Muscle layer of duodenum (tissue), 2 donors: ENCODE data around the gene SLCO4A1.
"Not testable (repeated sequence)": the region's sequence is repeated elsewhere in the genome, so short reads cannot be mapped to it uniquely, and the experiment has no call there.

Experiments used
- H3K27ac ChIP-seq: one replicate; pipeline ENCODE4 v1.7.0; 2013; ENCODE audit warnings: mild to moderate bottlenecking, low read length
- H3K27me3 ChIP-seq: one replicate; pipeline ENCODE4 v1.7.0; 2013; ENCODE audit warnings: low read depth, mild to moderate bottlenecking, control low read depth, low read length
- H3K36me3 ChIP-seq, 2 donors: one replicate each; pipeline ENCODE4 v1.7.0; 2013; ENCODE audit warnings: low read length in 2 of 2, control low read depth in 1 of 2, mild to moderate bottlenecking in 1 of 2; ENCODE audit not compliant: insufficient read depth in 2 of 2, control insufficient read depth in 1 of 2
- H3K4me1 ChIP-seq, 2 donors: one replicate each; pipeline ENCODE4 v1.7.0; 2013; ENCODE audit warnings: low read length in 2 of 2, mild to moderate bottlenecking in 2 of 2, control low read depth in 1 of 2, moderate library complexity in 1 of 2; ENCODE audit not compliant: insufficient read depth in 2 of 2, control insufficient read depth in 1 of 2
- H3K4me3 ChIP-seq, 2 donors: one replicate each; pipeline ENCODE4 v1.7.0; 2013; ENCODE audit warnings: low read length in 2 of 2, low read depth in 1 of 2, mild to moderate bottlenecking in 1 of 2
- H3K9me3 ChIP-seq, 2 donors: one replicate each; pipeline ENCODE4 v1.7.0; 2013; ENCODE audit warnings: low read length in 2 of 2, control low read depth in 1 of 2, mild to moderate bottlenecking in 1 of 2; ENCODE audit not compliant: control insufficient read depth in 1 of 2
- donor health status: healthy.

SLCO4A1 gene

DNA sequence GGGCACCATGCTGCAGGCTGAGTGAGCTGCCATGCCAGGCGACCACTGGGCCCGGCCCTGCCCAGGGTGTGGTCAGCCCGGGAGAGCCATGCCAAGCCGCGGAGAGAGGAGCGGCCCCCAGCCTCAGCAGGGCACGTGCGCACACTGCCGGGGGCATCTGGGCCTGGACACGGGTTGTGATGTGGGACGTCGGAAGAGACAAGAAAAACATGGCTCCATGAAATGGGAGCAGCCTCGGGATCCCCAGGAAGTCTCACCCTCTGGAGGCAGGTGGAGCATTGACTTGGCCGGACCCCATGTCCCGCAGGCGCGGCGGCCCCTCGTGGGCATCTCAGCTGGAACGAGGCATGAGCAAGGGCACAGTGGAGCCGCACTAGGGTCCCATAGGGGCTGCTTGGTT lies 16.8 kb upstream of the SLCO4A1 start:
- no peak overlapping the region for H3K4me3 ChIP-seq
- no peaks in the 10 kb centered on the region for H3K36me3 ChIP-seq
- H3K27me3 ChIP-seq = no peaks in the 10 kb centered on the region
- H3K9me3 ChIP-seq = no peaks in the 10 kb centered on the region
- H3K4me1 ChIP-seq = peaks cover 17% of the 10 kb centered on the region in 2 donors
- H3K27ac ChIP-seq = no peak overlapping the region

- H3K27me3 ChIP-seq = no peaks in the 10 kb centered on the region
- no peak overlapping the region for H3K27ac ChIP-seq
- peaks cover 17% of the 10 kb centered on the region in 2 donors for H3K4me1 ChIP-seq
- no peak overlapping the region for H3K4me3 ChIP-seq
- no peaks in the 10 kb centered on the region for H3K36me3 ChIP-seq
- no peaks in the 10 kb centered on the region for H3K9me3 ChIP-seq
Observed at GRCh38 chr20:62625921-62626547, 16.3 kb upstream of the SLCO4A1 start.

DNA sequence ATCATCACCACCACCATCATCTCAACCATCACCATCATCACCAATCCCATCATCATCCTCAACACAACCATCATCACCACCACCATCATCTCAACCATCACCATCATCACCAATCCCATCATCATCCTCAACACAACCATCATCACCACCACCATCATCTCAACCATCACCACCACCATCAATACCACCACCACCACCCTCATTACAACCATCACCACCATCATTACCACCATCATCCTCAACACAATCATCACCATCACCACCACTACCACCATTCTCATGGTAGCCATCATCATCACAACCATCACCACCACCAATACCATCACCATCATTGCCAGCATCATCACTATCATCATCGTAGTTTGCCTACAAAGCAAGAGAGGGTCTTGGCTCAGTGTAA lies 14.9 kb upstream of the SLCO4A1 start:
- not testable (repeated sequence) for H3K27ac ChIP-seq, H3K9me3 ChIP-seq, H3K4me3 ChIP-seq, H3K27me3 ChIP-seq, H3K36me3 ChIP-seq
- peaks cover 17% of the 10 kb centered on the region in 2 donors for H3K4me1 ChIP-seq

- no peaks in the 10 kb centered on the region for H3K27me3 ChIP-seq
- no peak overlapping the region for H3K27ac ChIP-seq
- H3K4me1 ChIP-seq = peaks cover 13 to 15% of the 10 kb centered on the region in 2 donors
- no peaks in the 10 kb centered on the region for H3K9me3 ChIP-seq
- no peak overlapping the region for H3K4me3 ChIP-seq
- H3K36me3 ChIP-seq = no peaks in the 10 kb centered on the region
Observed at GRCh38 chr20:62627901-62628612, 14.2 kb upstream of the SLCO4A1 start.

DNA sequence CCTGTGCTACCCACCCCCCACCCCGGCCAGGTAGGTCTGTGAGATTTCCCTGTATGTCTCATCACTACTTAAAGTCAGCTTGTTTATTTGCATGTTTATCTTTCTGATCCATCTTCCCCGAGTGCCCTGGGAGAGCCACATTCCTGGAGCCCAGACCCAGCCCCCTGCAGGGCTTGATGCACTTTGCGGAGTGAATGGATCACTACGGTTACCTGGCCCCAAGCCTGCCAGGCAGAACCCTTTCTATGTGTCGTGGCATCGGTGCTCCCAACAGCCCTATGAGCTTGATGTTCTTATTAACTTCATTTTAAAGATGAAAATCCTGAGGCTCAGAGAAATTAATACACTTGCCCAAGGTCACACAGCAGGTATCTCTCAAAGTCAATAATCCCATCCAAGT lies 13.6 kb upstream of the SLCO4A1 start:
- no peaks in the 10 kb centered on the region for H3K27me3 ChIP-seq
- H3K27ac ChIP-seq = no peak overlapping the region
- no peaks in the 10 kb centered on the region for H3K36me3 ChIP-seq
- H3K4me1 ChIP-seq = peaks cover 7 to 9% of the 10 kb centered on the region in 2 donors
- no peak overlapping the region for H3K4me3 ChIP-seq
- H3K9me3 ChIP-seq = no peaks in the 10 kb centered on the region

DNA sequence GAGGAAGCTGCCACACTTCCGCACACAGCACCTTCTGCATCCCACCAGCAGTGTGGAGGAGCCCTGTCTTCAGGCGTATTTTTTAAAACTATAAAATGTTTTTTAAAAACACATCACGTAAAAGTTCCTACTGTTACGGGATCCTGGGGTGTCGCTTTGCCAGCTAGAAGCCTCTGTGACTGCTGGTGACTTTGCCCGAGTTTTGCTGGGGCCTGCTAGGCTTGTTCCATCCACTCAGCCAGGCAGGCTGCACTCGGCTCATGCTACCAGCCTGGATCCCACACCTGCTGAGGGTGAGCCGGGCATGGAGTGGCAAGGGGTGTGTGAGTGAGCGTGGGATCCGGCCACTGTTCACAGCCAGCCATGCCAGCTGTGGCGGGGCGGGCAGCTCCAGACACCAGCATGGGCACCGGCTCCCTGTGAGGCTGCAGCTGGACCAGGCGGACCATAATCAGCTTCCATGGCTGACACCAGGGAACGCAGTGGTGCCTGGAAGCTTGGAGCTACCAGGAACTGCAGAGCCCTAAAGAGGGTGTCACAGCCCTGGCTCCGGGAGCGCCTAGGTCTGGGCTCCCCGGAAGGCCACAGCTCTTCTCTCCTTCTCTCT lies 12.3 kb upstream of the SLCO4A1 start:
- H3K4me3 ChIP-seq = no peak overlapping the region
- H3K4me1 ChIP-seq = peaks cover 0 to 6% of the 10 kb centered on the region in 2 donors
- H3K27ac ChIP-seq = no peak overlapping the region
- no peaks in the 10 kb centered on the region for H3K9me3 ChIP-seq
- no peaks in the 10 kb centered on the region for H3K36me3 ChIP-seq
- H3K27me3 ChIP-seq = no peaks in the 10 kb centered on the region

- Histone ChIP-seq H3K36me3 (no peaks in the 10 kb centered on the region), H3K9me3 (no peaks in the 10 kb centered on the region), H3K4me3 (no peak overlapping the region), H3K4me1 (peaks cover 0 to 6% of the 10 kb centered on the region in 2 donors), H3K27ac (no peak overlapping the region), H3K27me3 (no peaks in the 10 kb centered on the region)
Observed at GRCh38 chr20:62631336-62632308, 10.7 kb upstream of the SLCO4A1 start.

DNA sequence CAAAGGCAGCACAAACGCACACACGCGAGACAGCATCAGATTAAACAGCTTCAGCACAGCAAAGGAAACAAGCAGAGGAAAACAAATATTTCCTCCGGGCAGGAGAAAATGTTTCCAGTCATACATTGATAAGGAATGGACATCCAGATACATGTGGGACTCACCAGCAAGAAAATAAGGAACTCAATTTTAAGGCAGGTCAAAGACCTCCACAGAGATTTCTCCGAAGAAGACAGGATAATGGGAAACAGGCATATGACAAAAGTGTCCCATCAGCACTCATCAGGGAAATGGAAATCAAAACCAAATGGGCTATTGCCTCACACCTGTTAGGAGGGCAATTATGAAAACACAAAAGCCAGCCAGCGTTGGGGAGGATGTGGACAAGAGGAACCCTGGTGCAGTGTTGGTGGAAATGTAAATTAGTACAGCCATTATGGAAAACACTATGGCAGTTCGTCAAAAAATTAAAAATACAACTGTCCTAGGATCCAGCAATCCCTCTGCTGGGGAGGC lies 9.7 kb upstream of the SLCO4A1 start:
- no peaks in the 10 kb centered on the region for H3K27me3 ChIP-seq
- no peak overlapping the region for H3K4me3 ChIP-seq
- no peaks in the 10 kb centered on the region for H3K9me3 ChIP-seq
- no peaks in the 10 kb centered on the region for H3K36me3 ChIP-seq
- H3K27ac ChIP-seq = no peak overlapping the region
- peaks cover 0 to 6% of the 10 kb centered on the region in 2 donors for H3K4me1 ChIP-seq

DNA sequence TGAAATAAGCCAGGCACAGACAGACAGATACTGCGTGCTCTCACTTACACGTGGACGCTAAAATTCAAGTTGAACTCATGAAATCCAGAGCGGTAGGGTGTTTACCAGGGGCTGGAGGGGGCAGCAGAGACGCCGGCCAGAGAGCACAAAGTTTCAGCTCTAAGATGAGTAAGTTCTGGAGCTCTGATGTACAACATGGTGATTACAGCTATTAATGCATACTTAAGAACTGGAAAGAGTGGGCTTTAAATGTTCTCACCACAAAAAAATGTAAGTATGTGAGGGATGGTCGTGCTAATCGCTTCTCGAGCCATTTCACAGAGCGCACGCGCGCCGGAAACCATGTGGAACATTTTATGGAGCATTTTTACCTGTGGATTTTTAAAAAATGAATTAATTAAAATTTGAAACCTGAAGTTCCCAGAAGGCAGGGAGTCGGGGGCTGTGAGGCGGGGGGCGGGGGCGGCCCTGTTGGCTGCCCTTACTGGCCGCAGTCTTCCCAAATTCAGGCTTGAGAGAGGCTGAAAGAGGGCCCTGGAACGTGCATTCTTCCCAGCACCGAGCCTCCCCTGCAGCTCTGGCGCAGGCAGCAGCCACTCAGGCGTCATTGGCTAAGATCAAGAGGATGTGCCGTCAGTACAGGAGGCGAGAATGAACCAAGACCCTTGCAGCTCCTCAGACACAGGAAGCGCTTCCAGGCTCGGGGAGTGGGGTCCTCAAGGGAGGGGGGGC lies 8.5 kb upstream of the SLCO4A1 start:
- no peak overlapping the region for H3K4me3 ChIP-seq
- no peaks in the 10 kb centered on the region for H3K27me3 ChIP-seq
- H3K27ac ChIP-seq = no peak overlapping the region
- no peaks in the 10 kb centered on the region for H3K4me1 ChIP-seq
- no peaks in the 10 kb centered on the region for H3K36me3 ChIP-seq
- H3K9me3 ChIP-seq = no peaks in the 10 kb centered on the region

GRCh38 chr20:62634330-62634967 lies 7.9 kb upstream of the SLCO4A1 start:
- H3K36me3 ChIP-seq = no peaks in the 10 kb centered on the region
- H3K4me3 ChIP-seq = no peak overlapping the region
- no peaks in the 10 kb centered on the region for H3K4me1 ChIP-seq
- no peak overlapping the region for H3K27ac ChIP-seq
- no peaks in the 10 kb centered on the region for H3K9me3 ChIP-seq
- H3K27me3 ChIP-seq = no peaks in the 10 kb centered on the region
